GM18867 (cell line): ENCODE results near the gene CAMKK1.

Experiments used
- ATAC-seq: cut with Tn5 transposase; IDR thresholded peaks from one replicate; pipeline ENCODE4 v1.9.1; 2021; ENCODE audit warnings: mild to moderate bottlenecking, moderate library complexity; ENCODE audit not compliant: unreplicated experiment

The CAMKK1 gene

DNA sequence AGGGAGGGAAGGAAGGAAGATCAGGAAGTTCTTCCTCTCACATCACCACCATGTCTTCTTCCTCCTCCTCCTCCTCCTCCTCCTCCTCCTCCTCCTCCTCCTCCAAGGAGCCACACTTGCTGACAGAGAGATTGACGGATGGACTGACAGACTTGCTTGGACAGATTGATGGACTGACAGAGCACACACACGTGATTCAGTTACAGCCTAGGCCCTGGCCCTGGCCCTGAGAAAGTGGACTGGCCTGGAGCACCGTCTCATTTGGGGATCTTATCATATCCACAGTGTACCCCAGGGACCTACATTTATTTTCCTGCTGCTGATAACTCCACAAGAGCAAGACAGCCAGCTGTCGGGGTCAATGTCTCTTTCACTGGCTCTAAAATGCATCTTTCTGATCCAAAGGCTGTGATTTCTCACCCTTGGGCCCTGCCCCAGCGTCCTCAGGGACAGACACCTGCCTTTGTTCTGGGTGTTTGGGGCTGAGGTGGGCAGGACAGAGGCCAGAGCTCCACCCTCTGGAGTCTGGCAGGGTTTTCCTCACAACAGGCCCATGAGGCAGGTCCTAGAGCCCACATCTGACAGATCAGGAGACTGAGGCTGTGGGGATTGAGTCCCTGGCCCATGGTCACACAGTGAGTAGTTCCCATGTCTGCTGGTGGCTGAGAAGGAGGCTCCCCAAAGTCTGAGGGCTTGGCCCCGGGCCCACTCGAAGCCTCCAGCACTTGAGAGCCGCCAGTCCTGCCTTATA, 25.7 kb upstream of the CAMKK1 start:
- no peak for ATAC-seq

- no peak for ATAC-seq
Observed at GRCh38 chr17:3917391-3917931, 24.6 kb upstream of the CAMKK1 start.

GRCh38 chr17:3916825-3917224, 24.0 kb upstream of the CAMKK1 start:
- no peak for ATAC-seq

DNA sequence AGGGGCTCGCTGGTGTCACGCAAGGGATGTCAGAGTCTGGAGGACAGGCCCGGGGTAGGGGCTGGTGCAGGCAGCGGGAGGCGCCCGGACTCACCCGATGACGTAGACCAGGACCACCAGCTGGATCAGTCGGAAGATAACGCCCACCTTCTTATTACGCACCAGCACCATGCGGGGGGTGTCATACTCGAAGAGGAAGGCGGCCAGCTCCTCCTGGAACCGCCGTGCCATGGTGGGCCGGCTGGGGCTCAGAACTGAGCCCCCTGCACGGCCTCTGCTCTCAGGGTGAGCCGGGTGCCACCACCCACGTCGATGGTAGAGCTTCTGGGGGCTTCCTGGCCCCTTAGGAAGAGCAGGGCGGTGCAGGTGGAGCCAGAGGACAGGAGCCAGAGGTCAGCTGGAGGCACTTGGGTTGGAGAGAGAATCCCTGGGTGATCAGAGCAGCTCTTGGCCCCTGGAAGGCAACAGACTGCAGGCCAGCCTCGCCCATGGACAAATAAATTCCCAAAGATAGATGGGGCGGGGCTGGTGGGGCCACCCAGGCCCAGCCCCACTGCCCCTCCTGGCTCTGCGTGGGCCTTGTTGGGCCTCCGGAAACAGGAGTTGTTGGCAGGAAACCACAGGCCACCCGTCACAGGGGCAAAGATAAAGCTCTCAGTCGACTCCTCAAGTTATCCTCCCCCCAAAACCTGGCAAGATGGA, 23.3 kb upstream of the CAMKK1 start, which contains the start of gene P2RX1:
P2RX1 (minus strand) TSS at position 471 of the 702 bp plus-strand sequence; CDS start at position 231, 240 bp downstream.
- ATAC-seq, result no peak

GRCh38 chr17:3915581-3915994, 22.7 kb upstream of the CAMKK1 start:
- no peak for ATAC-seq

DNA sequence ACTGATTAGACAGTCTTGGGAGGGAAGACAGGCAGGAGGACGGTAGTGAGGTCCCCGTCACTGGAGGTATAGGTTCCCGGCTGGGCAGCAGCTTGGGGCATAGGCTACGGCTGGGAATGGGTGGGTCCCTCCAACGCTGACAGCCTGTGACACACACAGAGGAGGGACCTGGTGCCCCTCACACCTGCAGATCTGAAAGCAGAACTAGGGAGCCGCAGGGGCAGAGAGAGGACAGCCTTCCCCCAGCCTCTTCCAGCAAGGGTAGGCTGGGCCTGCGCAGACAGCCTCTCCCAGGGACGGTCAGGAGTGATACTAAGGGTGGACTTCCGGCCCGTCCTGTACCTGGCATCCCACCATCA, 21.4 kb upstream of the CAMKK1 start:
- ATAC-seq, result peak; percentile 49

DNA sequence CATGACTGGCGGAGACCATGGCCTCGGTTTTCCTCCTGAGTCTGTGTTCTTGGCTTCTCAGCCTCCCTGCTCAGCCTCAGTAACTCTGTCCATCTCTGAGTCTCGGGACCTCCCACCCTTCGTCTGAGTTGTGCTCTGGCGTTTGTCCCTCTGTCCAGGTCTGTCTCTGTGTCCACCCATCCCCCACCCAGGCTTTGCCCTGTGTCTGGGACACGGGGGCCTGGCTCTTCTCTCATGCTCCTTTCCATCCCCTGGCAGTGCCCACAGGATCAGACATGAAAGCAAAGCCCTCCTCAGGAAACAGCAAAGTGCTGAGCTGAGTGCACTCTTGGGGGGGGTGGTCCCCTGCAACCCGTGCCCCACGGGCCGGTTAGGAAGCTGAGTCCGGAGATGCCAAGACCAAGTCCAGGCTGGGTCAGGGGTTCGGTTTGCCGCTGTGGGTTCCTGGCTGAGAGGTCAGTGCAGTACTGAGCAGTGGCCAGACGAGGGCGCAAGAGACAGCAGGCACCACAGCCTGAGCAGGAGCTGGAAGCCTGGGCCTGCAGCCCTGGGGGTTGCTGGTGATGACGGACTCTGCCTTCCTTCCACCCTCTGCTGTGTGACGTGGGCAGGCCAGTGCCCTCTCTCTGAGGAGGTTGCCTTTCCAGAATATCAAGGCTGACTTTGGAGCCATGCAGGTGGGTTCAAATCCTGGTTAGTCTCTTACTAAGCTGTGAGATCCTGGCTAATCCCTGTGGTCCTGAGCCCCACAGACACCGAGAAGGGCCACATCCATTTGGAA, 20.9 kb upstream of the CAMKK1 start:
- ATAC-seq, result peak; percentile 54

DNA sequence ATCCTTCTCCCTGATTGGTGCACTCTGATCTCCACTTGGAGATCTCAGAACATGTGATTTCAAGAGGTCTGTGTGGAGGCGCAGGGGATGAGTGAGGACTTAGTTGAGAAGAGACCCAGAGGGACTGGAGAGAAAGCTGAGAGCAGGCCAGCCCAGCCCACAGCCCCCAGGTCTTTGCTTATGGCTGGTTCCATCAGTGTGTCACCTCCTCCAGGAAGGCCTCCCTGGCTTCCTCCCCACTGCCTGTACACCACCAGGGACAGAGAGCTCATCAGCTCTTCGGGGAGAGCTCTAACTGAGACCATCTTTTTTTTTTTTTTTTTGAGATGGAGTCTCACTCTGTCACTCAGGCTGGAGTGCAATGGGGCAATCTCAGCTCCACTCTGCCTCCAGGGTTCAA, 20.0 kb upstream of the CAMKK1 start:
- ATAC-seq, result no peak

DNA sequence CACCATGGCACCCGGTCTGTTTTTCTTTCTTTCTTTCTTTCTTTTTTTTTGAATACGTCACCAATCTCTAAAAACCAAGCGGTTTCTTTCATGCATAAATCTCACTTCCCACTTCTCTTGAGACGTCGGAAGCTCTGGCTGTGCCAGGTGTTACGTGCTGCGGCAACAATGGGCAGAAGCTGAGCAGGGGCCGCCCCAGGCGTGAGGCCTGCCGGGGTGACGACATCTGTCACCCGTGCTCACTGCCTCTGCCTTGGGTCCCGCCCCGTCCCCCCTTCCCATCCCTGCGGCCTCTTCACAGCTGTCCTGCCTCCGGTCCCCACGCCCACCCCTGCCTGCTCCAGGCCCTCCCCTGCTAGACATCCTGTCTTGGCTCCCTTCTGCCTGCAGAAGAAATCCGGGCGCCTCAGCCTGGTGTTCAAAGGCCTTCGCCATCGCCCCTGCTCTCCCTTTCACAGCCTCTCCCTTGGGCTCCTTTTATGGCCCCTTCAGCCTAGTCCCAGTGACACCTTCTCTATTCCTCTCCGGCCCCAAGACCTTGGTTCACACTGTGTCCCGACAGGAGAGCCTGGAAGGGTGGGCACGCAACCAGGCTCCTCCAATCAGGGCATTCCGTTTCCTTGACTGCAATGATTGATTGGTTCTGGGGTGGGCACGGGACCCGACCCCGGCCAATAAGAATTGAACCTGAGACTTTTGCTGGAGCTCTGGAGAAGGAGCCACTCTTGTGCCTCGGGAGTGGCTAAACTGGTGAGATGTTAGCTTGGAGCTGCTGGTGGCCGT, 18.6 kb upstream of the CAMKK1 start:
- ATAC-seq, result peak; percentile 70

GRCh38 chr17:3910420-3911270, 17.8 kb upstream of the CAMKK1 start:
- ATAC-seq, result no peak

GRCh38 chr17:3909257-3909656, 16.4 kb upstream of the CAMKK1 start:
- ATAC-seq, result no peak

GRCh38 chr17:3907483-3908216, 14.8 kb upstream of the CAMKK1 start:
- ATAC-seq, result no peak

DNA sequence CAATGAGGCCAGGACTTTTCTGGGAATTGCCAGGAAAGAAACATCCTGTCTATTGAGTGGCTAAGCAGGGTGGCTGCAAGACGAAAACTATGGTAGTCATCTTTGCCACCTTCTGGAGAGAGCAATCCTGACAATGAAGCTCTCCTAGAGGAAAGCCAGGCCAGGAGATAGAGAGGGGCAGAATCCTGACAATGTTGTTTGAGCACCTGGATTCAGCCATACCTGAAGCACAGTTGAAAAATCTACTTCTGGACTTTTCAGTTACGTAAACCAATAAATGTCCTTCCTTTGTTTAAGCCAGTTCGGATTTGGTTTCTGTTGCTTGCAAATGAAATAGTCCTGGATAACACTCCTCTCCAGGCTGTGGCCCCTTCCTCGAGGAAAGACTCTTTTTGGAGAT, 14.0 kb upstream of the CAMKK1 start:
- ATAC-seq, result no peak

GRCh38 chr17:3905017-3905520, 12.2 kb upstream of the CAMKK1 start:
- ATAC-seq, result no peak

DNA sequence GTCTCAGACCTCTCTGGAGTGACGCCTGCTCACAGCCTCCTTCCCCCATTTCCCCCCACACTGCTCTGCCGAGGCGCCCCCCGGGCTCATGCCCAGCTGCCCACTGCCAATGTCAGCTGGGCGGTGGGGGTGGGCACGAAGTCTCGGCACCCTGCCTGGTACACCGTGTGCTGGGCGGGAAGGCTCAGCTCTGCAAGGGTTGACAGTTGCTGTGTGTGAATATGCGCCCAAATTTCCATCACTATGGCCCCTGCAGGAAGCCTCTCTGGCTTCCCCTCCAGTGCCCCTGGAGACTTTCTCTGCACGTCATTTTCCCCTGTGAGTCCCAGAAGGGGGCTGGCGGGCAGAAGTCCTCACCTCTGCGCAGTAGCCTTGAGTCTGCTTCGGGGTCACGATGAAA, 11.6 kb upstream of the CAMKK1 start:
- ATAC-seq, result no peak

DNA sequence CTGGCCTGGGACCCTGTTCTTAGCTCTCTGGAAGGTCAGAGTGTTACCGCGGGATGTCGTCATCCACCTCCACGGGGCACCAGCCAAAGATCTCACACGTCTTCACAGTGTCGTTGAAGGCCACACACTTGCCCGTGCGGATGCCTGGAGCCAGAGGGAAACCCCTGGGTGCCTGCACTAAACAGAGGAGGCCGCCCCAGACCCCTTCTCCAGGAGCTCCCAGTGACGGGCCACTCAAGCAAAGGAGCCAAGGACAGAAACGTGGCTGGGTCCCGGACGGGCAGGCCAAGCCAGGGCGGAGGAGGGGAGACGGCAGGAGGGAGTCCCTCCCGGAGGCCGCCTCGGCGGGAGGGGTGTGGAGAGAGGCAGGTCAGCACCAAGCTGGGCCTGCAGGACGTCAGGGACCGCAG, 11.0 kb upstream of the CAMKK1 start:
- ATAC-seq, result no peak

DNA sequence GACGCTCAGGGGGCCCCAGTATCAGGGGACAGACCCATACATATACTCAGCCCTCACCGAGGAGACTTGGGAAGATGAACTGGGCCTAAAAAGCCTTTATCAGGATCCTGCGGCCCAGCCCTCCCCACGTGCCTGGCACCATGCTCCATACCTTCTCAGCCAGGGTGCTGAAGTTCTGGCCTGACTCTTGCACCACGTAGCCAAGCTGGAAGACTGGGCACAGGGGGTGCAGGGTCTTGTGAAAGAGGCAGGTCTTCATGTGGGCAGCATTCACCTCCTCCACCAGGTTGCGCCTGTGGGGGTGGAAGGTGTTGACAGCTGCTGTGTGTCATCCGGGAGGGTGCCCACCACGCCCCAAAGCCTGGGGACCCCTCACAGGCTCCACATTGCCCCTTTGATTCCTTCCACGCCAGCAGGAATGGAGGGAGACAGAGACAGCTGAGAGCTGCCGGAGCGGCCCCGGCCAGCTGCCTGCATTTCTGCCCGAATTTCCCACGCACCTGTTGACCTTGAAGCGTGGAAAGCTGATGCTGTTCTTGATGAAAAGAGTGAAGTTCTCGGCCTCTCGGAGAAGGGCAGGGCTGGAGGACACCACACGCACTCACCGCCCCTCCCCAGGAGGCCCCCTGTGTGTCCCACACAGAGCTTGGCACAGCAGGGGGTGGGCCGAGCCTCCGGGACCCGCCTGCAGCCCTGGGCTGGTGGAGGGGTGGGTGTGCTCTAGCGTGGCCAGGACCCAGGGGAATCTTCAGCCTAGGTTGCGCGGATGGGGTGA, 10.4 kb upstream of the CAMKK1 start:
- ATAC-seq, result no peak

DNA sequence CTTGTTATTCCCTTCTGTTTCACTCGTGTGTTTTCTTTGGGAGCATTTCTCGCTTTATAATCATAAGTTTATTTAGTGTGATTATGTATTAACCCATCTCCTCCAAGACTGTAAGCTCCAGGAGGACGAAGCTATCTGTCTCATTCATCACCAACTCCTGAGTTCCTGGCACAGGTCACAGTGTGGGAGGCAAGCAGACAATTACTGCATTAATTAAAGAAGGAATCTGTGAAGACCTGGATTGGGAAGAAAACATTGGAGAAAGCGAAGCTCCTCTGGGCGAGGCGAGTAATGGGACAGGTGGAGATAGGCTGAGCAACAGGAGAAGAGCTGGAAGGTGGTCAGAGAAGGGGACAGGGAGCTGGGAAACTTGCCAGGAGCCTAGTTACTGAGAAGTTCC, 7.8 kb upstream of the CAMKK1 start:
- no peak for ATAC-seq
